ENCODE results near the gene EPS15. TPM values are rescaled to one million over a fixed set of nuclear protein-coding genes. Genes with fewer than 3 reads are reported as not detected.

The EPS15 gene
- total and polyA plus RNA-seq, 9 of the 15 experiments (the other 6 are each of a cell fraction or from before 2014, with no cell fraction given) = 23.1 to 69.0 (median 41.7) TPM

DNA sequence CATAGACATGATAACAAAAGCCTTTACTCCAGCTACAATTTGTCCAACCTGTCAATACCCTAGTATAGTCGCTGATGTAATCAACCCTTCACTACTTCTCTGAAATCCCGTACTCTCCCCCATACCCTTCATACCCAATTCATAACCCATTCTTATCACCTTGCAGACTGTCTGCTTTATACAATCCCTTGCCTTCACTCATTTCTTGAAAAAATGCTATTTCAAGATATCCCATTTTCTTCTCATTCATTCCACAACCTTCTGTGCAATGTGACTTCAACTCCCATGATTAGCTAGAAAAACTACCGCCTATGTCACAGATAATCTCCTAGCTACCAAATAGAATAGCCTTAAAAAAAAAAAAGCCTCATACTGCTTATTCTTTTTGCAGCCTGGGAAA, 49.5 kb downstream of the EPS15 start (continued):
- TF ChIP-seq, protein P1, sequence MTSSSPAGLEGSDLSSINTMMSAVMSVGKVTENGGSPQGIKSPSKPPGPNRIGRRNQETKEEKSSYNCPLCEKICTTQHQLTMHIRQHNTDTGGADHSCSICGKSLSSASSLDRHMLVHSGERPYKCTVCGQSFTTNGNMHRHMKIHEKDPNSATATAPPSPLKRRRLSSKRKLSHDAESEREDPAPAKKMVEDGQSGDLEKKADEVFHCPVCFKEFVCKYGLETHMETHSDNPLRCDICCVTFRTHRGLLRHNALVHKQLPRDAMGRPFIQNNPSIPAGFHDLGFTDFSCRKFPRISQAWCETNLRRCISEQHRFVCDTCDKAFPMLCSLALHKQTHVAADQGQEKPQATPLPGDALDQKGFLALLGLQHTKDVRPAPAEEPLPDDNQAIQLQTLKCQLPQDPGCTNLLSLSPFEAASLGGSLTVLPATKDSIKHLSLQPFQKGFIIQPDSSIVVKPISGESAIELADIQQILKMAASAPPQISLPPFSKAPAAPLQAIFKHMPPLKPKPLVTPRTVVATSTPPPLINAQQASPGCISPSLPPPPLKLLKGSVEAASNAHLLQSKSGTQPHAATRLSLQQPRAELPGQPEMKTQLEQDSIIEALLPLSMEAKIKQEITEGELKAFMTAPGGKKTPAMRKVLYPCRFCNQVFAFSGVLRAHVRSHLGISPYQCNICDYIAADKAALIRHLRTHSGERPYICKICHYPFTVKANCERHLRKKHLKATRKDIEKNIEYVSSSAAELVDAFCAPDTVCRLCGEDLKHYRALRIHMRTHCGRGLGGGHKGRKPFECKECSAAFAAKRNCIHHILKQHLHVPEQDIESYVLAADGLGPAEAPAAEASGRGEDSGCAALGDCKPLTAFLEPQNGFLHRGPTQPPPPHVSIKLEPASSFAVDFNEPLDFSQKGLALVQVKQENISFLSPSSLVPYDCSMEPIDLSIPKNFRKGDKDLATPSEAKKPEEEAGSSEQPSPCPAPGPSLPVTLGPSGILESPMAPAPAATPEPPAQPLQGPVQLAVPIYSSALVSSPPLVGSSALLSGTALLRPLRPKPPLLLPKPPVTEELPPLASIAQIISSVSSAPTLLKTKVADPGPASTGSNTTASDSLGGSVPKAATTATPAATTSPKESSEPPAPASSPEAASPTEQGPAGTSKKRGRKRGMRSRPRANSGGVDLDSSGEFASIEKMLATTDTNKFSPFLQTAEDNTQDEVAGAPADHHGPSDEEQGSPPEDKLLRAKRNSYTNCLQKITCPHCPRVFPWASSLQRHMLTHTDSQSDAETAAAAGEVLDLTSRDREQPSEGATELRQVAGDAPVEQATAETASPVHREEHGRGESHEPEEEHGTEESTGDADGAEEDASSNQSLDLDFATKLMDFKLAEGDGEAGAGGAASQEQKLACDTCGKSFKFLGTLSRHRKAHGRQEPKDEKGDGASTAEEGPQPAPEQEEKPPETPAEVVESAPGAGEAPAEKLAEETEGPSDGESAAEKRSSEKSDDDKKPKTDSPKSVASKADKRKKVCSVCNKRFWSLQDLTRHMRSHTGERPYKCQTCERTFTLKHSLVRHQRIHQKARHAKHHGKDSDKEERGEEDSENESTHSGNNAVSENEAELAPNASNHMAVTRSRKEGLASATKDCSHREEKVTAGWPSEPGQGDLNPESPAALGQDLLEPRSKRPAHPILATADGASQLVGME (CRISPR knock-in tag; IDR thresholded peaks at IDR 0.05) = no peak
- TF ChIP-seq CBFA2T3 (IDR thresholded peaks at IDR 0.05) = peak; percentile 66
- no peak for TF ChIP-seq SP2 (IDR thresholded peaks at IDR 0.05; ENCODE audit: extremely low read depth, low read depth, low read length, poor library complexity, severe bottlenecking)
- TF ChIP-seq ZNF717 (CRISPR knock-in tag; IDR thresholded peaks at IDR 0.05) = no peak
- no peak for TF ChIP-seq BRF1 (IDR thresholded peaks at IDR 0.05; ENCODE audit: borderline replicate concordance, extremely low read depth, insufficient read length)
- 0 out of 2 replicates have a peak, but pooled peaks have one; percentile 32 for TF ChIP-seq MTA2 (IDR thresholded peaks at IDR 0.05; ENCODE audit: low read depth)
- no peak for TF ChIP-seq ARNT (IDR thresholded peaks at IDR 0.05)
- TF ChIP-seq, protein P2, sequence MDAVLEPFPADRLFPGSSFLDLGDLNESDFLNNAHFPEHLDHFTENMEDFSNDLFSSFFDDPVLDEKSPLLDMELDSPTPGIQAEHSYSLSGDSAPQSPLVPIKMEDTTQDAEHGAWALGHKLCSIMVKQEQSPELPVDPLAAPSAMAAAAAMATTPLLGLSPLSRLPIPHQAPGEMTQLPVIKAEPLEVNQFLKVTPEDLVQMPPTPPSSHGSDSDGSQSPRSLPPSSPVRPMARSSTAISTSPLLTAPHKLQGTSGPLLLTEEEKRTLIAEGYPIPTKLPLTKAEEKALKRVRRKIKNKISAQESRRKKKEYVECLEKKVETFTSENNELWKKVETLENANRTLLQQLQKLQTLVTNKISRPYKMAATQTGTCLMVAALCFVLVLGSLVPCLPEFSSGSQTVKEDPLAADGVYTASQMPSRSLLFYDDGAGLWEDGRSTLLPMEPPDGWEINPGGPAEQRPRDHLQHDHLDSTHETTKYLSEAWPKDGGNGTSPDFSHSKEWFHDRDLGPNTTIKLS (IDR thresholded peaks at IDR 0.05; ENCODE audit: borderline replicate concordance, low read depth) = no peak
- TF ChIP-seq CBX2 (IDR thresholded peaks at IDR 0.05; ENCODE audit: insufficient read depth, low read length, poor library complexity, severe bottlenecking) = no peak
- TF ChIP-seq, protein P3, sequence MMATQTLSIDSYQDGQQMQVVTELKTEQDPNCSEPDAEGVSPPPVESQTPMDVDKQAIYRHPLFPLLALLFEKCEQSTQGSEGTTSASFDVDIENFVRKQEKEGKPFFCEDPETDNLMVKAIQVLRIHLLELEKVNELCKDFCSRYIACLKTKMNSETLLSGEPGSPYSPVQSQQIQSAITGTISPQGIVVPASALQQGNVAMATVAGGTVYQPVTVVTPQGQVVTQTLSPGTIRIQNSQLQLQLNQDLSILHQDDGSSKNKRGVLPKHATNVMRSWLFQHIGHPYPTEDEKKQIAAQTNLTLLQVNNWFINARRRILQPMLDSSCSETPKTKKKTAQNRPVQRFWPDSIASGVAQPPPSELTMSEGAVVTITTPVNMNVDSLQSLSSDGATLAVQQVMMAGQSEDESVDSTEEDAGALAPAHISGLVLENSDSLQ (IDR thresholded peaks at IDR 0.05) = peak; percentile 76
- no peak for TF ChIP-seq ZNF449 (CRISPR knock-in tag; IDR thresholded peaks at IDR 0.05)
- no peak for TF ChIP-seq POLR2G (IDR thresholded peaks at IDR 0.05; ENCODE audit: low read depth, low read length)
- peak; percentile 11 for TF ChIP-seq DACH1 (IDR thresholded peaks at IDR 0.05; ENCODE audit: partially characterized antibody)
- no peak for TF ChIP-seq OTX1 (CRISPR knock-in tag; IDR thresholded peaks at IDR 0.05)
- no peak for TF ChIP-seq TBL1XR1 (IDR thresholded peaks at IDR 0.05; ENCODE audit: low read length in 2 of 2)
- no peak for TF ChIP-seq STAG1 (CRISPR knock-in tag; IDR thresholded peaks at IDR 0.05; ENCODE audit: borderline replicate concordance)
- no peak for TF ChIP-seq SMARCB1 (IDR thresholded peaks at IDR 0.05; ENCODE audit: insufficient read length, low read depth)
- TF ChIP-seq E2F4 (CRISPR knock-in tag; IDR thresholded peaks at IDR 0.05; ENCODE audit: low read depth) = no peak

Measured in K562 (cell line).